GM21717 (cell line): ENCODE data around the gene TAGLN2.

Source experiments
- ATAC-seq: cut with Tn5 transposase; IDR thresholded peaks from one replicate; pipeline ENCODE4 v1.9.1; 2021; ENCODE audit warnings: mild to moderate bottlenecking, moderate library complexity; ENCODE audit not compliant: unreplicated experiment

Gene TAGLN2

DNA sequence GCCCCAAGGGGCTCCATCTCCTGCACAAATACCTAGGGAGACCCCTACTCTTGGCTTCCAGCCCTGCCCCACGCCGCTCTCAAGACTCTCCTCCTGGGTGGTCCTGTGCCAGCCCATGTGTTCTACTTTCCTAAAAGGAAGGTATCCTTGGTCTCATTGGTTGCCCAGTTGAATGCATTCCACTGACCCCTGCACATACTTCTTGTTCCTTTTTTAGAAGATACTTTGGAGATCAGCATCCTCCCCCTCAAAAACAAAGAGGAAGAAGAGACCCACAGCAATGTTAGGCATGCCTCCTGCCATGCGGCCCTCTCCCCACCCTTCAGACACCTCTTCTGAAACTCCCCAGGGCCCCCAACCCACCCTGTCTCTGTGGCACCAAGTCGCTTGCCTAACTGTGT lies 24.7 kb upstream of the TAGLN2 start:
- ATAC-seq: no peak

DNA sequence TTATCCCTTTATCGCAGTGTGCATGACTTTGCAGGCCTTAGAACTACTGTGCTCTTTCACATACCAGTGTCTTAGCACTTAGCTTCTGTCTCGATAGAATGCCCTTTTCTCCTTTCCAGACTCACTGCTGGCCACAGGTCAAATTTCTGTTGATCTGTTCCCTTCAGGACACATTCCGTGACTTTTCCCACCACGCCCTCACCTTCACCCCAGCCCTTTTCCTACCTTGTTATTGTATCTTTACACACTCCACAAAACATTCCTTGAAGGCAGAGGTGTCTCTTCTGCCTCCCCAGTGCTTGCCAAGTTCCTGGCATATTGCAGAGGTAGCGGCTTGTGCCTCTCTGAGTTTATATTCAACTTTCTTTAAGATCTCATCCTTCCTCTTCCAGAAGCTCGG lies 23.8 kb upstream of the TAGLN2 start:
- no peak for ATAC-seq

DNA sequence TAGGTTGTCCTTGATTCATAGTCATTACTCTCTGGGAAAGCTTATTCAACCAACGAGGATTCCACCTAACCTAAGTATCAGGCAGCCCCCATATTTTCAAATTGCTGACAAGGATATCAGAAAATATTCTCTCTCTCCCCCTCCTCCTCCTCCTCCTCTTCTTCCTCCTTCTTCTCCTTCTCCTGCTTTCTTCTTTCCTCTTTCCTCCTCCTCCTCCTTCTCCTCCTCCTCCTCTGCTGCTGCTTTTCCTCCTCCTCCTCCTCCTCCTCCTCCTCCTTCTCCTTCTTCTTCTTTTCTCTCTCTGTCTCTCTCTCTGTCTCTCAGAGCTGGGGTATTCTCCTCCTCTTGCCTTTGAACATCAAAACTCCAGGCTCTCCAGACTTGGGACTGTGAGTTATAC lies 22.6 kb upstream of the TAGLN2 start:
- no peak for ATAC-seq

- ATAC-seq: no peak
These were observed 21.2 kb upstream of the TAGLN2 start for GRCh38 chr1:159946242-159947187.

GRCh38 chr1:159945483-159946241 lies 20.4 kb upstream of the TAGLN2 start, which contains the start of gene IGSF9:
Gene IGSF9, minus strand, starts transcription at chr1:159945613. Its CDS starts 2,159 bp downstream, at chr1:159943454.
- no peak for ATAC-seq

DNA sequence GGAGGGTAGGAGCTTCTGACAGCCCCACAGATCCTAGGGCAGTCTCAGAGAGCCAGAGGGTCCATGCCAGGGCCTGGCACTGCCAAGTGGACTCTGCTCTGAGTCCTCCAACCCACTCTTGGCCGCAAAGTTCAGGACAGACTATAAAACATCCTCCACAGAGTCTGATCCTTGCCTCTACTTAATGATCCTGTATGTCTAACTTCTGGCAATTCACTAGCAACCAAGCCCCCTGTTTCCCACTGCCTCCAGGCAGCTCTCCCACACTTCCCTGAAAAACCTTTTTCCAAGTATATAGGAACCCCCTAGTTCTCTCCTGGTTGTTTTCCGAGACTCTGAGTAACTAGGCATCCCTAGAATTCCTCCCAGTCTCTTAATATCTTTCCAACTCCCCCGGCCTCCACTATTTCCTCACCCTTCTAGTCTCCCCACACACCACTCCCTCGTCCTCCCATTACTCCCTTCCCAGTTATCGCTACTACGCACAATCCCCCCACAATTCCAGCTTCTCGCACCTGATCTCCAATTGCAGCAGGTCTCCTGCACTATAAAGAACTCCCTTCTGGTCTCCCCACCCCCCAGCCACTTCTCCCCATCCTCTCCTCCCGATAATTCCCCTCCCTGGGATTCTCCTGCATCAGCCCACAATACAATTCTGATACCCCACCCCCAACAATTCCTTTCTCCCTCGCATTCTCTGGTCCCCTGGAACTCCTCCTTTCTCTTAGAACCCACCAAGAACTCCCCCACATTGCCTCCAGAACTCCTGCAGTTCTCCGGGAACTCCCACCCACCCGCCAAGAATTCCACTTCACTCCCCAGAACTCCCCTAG lies 19.5 kb upstream of the TAGLN2 start:
- no peak for ATAC-seq

- ATAC-seq: no peak
These were observed 18.8 kb upstream of the TAGLN2 start for GRCh38 chr1:159943908-159944622.

GRCh38 chr1:159943278-159943640 lies 18.0 kb upstream of the TAGLN2 start:
- no peak for ATAC-seq

GRCh38 chr1:159942632-159943277 lies 17.4 kb upstream of the TAGLN2 start:
- no peak for ATAC-seq

GRCh38 chr1:159941591-159942560 lies 16.6 kb upstream of the TAGLN2 start:
- ATAC-seq: no peak

- ATAC-seq: no peak
These were observed 15.8 kb upstream of the TAGLN2 start for GRCh38 chr1:159941141-159941540.

GRCh38 chr1:159940006-159940620 lies 14.8 kb upstream of the TAGLN2 start:
- ATAC-seq: no peak

DNA sequence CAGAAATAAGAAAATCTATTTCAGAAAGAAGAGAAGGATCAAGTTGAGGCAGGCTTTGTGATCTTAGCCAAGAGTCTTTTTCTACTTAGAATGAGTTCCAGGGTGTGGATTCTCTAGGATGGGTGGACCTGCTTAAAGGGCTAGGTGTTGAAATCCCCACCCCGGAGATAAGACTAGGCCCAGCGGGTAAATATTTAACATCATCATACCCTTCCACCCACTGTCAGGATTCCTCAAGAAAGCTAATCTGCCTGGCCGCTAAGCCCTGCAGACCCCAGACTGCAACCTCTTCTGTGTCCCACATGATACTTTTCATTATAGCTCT lies 14.3 kb upstream of the TAGLN2 start:
- no peak for ATAC-seq

GRCh38 chr1:159938905-159939677 lies 13.8 kb upstream of the TAGLN2 start:
- no peak for ATAC-seq

DNA sequence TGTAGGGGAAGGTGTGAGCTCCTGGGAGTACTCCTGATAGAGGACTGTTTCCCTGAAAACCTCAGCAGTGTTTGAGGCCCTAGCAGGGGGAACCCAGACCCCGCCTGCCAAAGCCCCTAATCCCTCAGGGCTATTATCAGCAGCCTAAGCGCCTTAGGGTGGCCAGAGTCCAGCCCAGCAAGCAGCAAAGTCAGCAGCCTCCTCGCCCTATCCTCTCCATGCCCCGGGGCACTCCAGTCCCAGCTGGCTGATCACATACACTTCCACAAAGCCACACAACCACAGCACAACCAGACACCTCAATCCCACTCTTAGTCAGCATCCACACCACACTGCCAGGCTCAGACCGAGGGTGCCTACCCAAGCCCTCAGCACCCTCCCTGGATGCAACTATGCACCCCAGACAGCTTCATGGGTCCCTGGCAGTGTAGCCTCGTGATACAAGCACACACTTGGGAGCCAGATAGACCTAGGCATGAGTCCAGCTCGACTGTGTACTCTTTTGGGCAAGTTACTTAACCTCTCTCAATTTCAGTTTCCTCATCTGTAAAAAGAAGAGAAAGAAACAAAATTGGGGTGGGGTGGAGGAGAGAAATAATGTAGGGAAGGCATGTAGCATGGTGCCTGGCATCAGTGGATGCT lies 13.0 kb upstream of the TAGLN2 start:
- ATAC-seq: no peak

- no peak for ATAC-seq
These were observed 11.9 kb upstream of the TAGLN2 start for GRCh38 chr1:159937054-159937750.
